ENCODE measurements around the gene WDR20.

DNA sequence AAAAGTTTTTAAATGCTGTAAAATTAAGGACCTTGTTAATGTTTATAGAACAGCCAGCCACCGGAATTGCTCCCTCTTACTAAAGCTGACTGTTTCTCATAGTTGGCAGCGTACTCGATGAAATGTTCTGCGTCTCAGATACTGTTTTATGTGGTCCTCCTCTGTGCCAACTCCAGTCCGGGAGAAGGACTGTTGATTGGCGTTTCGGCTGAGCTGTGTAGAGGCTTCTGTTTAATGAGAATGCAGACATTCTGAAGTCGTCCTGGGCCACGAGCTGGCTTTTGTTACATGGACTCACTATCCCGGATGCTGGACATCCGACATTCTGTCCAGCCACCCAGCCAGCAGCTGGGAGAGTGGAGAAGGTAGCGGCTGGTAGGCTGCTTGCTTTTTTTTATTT, 75.4 kb downstream of the WDR20 start:
- TF ChIP-seq CTCF (IDR thresholded peaks at IDR 0.05; ENCODE audit: poor library complexity) (no peak), EZH2phosphoT487 (IDR thresholded peaks at IDR 0.05; ENCODE audit: low read depth, severe bottlenecking, unreplicated experiment) (no peak)

All from hepatocyte (in vitro differentiated cells).